Retinal pigment epithelial cell (primary cell): Measurements from ENCODE around the gene CELF2.

Experiments used
- DNase-seq: peaks from one replicate; pipeline ENCODE4 v3.0.0-alpha.2; 2010; ENCODE audit warnings: low read depth
- H3K4me3 ChIP-seq: 2 replicates; pipeline ENCODE4 v1.5.1; 2011; ENCODE audit warnings: mild to moderate bottlenecking, low read length, control low read depth, moderate library complexity
- CTCF ChIP-seq: conservative IDR thresholded peaks from 2 replicates; pipeline ENCODE4 v1.5.1; 2011; ENCODE audit warnings: low read depth, low read length, control low read depth, inconsistent platforms

Gene CELF2

DNA sequence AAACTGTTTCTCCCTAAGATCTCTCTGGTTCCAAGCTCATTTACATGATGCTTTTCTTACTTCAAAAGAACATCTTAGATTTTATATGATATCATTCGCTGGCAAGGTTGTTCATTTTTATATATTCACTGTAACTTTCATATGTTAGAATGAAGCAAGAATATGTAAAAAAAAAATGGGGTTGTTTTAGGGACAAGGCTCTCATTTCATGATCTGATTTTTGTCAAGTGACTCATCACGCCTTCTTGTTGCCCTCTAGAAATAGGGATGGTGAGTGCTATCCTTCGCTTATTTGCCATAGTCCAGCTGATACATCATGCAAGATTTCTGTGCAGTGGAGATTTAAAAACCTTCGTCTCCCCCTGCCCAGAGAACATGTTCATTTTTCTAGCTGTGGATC lies 14.0 kb upstream of the CELF2 start:
- no peak overlapping the region for H3K4me3 ChIP-seq
- TF ChIP-seq CTCF = no peak
- DNase-seq = no peak

GRCh38 chr10:11004144-11005077 lies 13.3 kb upstream of the CELF2 start:
- DNase-seq = no peak
- no peak for TF ChIP-seq CTCF
- H3K4me3 ChIP-seq = no peak overlapping the region

DNA sequence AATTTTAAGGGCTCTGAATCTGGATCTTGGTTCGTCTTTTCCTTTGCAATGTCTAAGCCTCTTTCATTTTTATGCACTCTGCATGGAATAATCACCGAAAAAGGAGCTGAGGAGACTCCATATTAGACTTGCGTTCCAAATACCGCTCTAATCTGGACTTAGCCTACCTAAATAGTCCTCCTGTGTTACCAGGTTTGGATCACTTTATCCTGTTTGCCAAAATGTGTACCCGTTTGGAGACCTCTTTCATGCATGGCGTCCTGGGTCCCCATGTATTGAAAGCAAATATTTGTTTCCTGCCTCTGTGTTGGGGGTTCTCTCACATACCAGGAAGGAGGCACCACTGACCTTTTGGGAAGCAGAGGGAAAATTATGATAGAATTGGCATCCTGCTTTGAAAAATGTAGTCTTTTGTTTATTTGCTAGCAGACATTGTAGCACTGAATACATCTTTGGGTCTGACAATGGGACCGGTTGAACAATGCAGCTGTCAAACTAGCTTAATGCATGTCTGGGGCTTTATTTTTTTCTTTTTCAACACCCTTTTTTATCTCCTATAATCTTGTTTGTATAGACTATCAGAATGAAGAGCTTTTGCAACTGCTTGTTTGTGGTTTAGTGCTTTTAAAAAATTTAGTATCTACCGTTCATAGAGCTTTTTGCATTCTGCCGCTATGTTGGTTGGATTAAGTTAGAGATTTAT lies 11.8 kb upstream of the CELF2 start:
- TF ChIP-seq CTCF = no peak
- H3K4me3 ChIP-seq = peak overlapping the region; percentile 43
- DNase-seq = no peak

GRCh38 chr10:11006428-11006825 lies 11.2 kb upstream of the CELF2 start:
- no peak overlapping the region for H3K4me3 ChIP-seq
- DNase-seq = no peak
- no peak for TF ChIP-seq CTCF

DNA sequence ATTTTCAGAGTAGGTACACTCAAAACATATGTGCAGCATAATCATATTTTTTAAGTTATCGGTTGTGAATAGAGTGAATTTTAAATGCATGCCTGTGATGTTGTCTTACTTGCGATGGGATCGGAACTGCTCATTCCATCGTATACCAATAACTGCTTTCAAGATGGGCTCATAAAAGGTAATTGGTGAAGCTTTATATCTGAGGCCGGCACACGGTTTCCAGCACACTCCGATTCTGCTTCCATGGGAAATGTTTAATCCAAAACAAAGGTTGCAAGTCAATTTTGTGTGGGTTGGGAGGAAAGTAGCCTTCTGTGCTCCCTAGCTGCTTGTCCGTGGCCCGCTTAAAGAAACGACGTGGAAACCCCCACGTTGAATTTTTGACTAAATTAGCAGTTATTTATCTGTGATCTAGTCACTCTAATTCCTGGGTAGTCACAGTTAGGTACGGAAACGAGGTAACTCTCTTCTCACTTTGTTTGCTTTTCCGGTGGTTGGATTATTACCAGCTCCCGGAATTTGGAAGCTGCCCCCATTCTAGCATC lies 10.1 kb upstream of the CELF2 start:
- TF ChIP-seq CTCF = no peak
- no peak for DNase-seq
- no peak overlapping the region for H3K4me3 ChIP-seq

- no peak overlapping the region for H3K4me3 ChIP-seq
- TF ChIP-seq CTCF = no peak
- DNase-seq = no peak
Observed at GRCh38 chr10:11009471-11010308, 8.0 kb upstream of the CELF2 start.
